ENCODE measurements around the gene FASTK.
A peak's percentile ranks its signal among the peaks of the same experiment; 100 is the strongest.

Gene FASTK

GRCh38 chr7:151087245-151088018, 6.8 kb upstream of the FASTK start:
- H3K36me3 Mint-ChIP-seq: peaks cover 5% of the 10 kb centered on the region
- H3K4me3 Mint-ChIP-seq: peak overlapping the region; percentile 89
- peaks cover 38% of the 10 kb centered on the region for H3K4me1 Mint-ChIP-seq
- CTCF ChIA-PET: interaction anchor here (0.8 to 1.3 kb wide), 2 partner anchors 19 to 102 kb away, joined by 3 read pairs; no protein-coding TSS in a partner anchor
- H3K27me3 Mint-ChIP-seq: peaks cover 66% of the 10 kb centered on the region
- DNase-seq: peak; percentile 48
- H3K27ac Mint-ChIP-seq: no peak overlapping the region
- no peaks in the 10 kb centered on the region for H3K9me3 Mint-ChIP-seq

- no peaks in the 10 kb centered on the region for H3K9me3 Mint-ChIP-seq
- peak; percentile 53 for DNase-seq
- H3K4me3 Mint-ChIP-seq: peak overlapping the region; percentile 89
- peaks cover 43% of the 10 kb centered on the region for H3K4me1 Mint-ChIP-seq
- CTCF ChIA-PET: no interaction called here
- H3K27me3 Mint-ChIP-seq: peaks cover 66% of the 10 kb centered on the region
- peak overlapping the region; percentile 83 for H3K27ac Mint-ChIP-seq
- H3K36me3 Mint-ChIP-seq: peaks cover 5% of the 10 kb centered on the region
These were observed 6.2 kb upstream of the FASTK start for GRCh38 chr7:151086802-151087244.

GRCh38 chr7:151085691-151086620, 5.3 kb upstream of the FASTK start, which contains the start of gene AGAP3:
Gene AGAP3, plus strand, starts transcription at chr7:151086475. Its CDS starts 267 bp downstream, at chr7:151086742.
- H3K4me1 Mint-ChIP-seq: peaks cover 48% of the 10 kb centered on the region
- DNase-seq: peak; percentile 76
- H3K27ac Mint-ChIP-seq: peak within 1 kb of the TSS; percentile 83

GRCh38 chr7:151085329-151085690, 4.7 kb upstream of the FASTK start:
- Mint-ChIP-seq H3K9me3 (no peaks in the 10 kb centered on the region), H3K4me3 (peak overlapping the region; percentile 82), H3K27ac (peak overlapping the region; percentile 34), H3K27me3 (peaks cover 58% of the 10 kb centered on the region), H3K4me1 (peaks cover 48% of the 10 kb centered on the region), H3K36me3 (peaks cover 6% of the 10 kb centered on the region)
- no peak for DNase-seq
- CTCF ChIA-PET: interaction anchor here (1.0 to 1.7 kb wide), 3 partner anchors 10 to 30 kb away, joined by 3 to 4 read pairs (median 4); no protein-coding TSS in a partner anchor

More at GRCh38 chr7:151085691-151086620, 5.3 kb upstream of the FASTK start, which contains the start of gene AGAP3:
- H3K9me3 Mint-ChIP-seq: no peaks in the 10 kb centered on the region
- H3K4me3 Mint-ChIP-seq: peak within 1 kb of the TSS; percentile 89
- H3K36me3 Mint-ChIP-seq: peaks cover 5% of the 10 kb centered on the region
- H3K27me3 Mint-ChIP-seq: peaks cover 60% of the 10 kb centered on the region
- CTCF ChIA-PET: interaction anchor here (1.2 to 1.7 kb wide), 2 partner anchors 25 to 31 kb away, joined by 4 read pairs; no protein-coding TSS in a partner anchor

- H3K36me3 Mint-ChIP-seq: peaks cover 10% of the 10 kb centered on the region
- H3K9me3 Mint-ChIP-seq: no peaks in the 10 kb centered on the region
- peak overlapping the region; percentile 11 for H3K27ac Mint-ChIP-seq
- H3K27me3 Mint-ChIP-seq: peaks cover 44% of the 10 kb centered on the region
- no peak for DNase-seq
- CTCF ChIA-PET: interaction anchor here (1.3 kb wide), 1 partner anchor 65 kb away, joined by 4 read pairs; no protein-coding TSS in a partner anchor
- H3K4me3 Mint-ChIP-seq: peak overlapping the region; percentile 85
- H3K4me1 Mint-ChIP-seq: peaks cover 57% of the 10 kb centered on the region
These were observed 3.2 kb upstream of the FASTK start for GRCh38 chr7:151083824-151084160.

- Mint-ChIP-seq H3K4me1 (peaks cover 59% of the 10 kb centered on the region), H3K4me3 (peak within 1 kb of the TSS; percentile 85), H3K9me3 (no peaks in the 10 kb centered on the region), H3K27ac (peak within 1 kb of the TSS; percentile 83), H3K36me3 (peaks cover 10% of the 10 kb centered on the region), H3K27me3 (peaks cover 39% of the 10 kb centered on the region)
- DNase-seq: peak; percentile 92
- CTCF ChIA-PET: interaction anchor here (0.8 to 1.3 kb wide), 3 partner anchors 15 to 65 kb away, joined by 3 to 4 read pairs (median 4); no protein-coding TSS in a partner anchor
These were observed 2.6 kb upstream of the FASTK start, which contains the start of gene TMUB1 for GRCh38 chr7:151083071-151083823. Gene TMUB1, minus strand, starts transcription at chr7:151083493. Its CDS starts 930 bp downstream, at chr7:151082563.

GRCh38 chr7:151082141-151083070, 1.8 kb upstream of the FASTK start:
- DNase-seq: no peak
- CTCF ChIA-PET: interaction anchor here (0.8 to 1.1 kb wide), 2 partner anchors 14 to 64 kb away, joined by 3 to 4 read pairs; no protein-coding TSS in a partner anchor
- Mint-ChIP-seq H3K27me3 (peaks cover 31% of the 10 kb centered on the region), H3K36me3 (peaks cover 13% of the 10 kb centered on the region), H3K27ac (peak overlapping the region; percentile 83), H3K4me3 (peak overlapping the region; percentile 85), H3K4me1 (peaks cover 60% of the 10 kb centered on the region), H3K9me3 (no peaks in the 10 kb centered on the region)

- Mint-ChIP-seq H3K27ac (no peak overlapping the region), H3K27me3 (peaks cover 23% of the 10 kb centered on the region), H3K4me3 (peak overlapping the region; percentile 91), H3K9me3 (no peaks in the 10 kb centered on the region), H3K4me1 (peaks cover 56% of the 10 kb centered on the region), H3K36me3 (peaks cover 14% of the 10 kb centered on the region)
- no peak for DNase-seq
- CTCF ChIA-PET: no interaction called here
These were observed 827 bp upstream of the FASTK start for GRCh38 chr7:151081170-151082101.

- Mint-ChIP-seq H3K4me3 (peak overlapping the region; percentile 91), H3K36me3 (peaks cover 24% of the 10 kb centered on the region), H3K27me3 (peaks cover 13% of the 10 kb centered on the region), H3K4me1 (peaks cover 46% of the 10 kb centered on the region), H3K9me3 (no peaks in the 10 kb centered on the region), H3K27ac (peak overlapping the region; percentile 87)
- peak; percentile 50 for DNase-seq
- CTCF ChIA-PET: no interaction called here
These were observed 515 bp downstream of the FASTK start for GRCh38 chr7:151080067-151080521.

- CTCF ChIA-PET: no interaction called here
These were observed 1.3 kb downstream of the FASTK start for GRCh38 chr7:151079199-151079910.

More at GRCh38 chr7:151079199-151079910, 1.3 kb downstream of the FASTK start:
- no peaks in the 10 kb centered on the region for H3K9me3 Mint-ChIP-seq
- H3K36me3 Mint-ChIP-seq: peaks cover 27% of the 10 kb centered on the region
- peaks cover 5% of the 10 kb centered on the region for H3K27me3 Mint-ChIP-seq
- DNase-seq: no peak
- peak overlapping the region; percentile 91 for H3K4me3 Mint-ChIP-seq
- H3K4me1 Mint-ChIP-seq: peaks cover 42% of the 10 kb centered on the region
- H3K27ac Mint-ChIP-seq: peak overlapping the region; percentile 87

Data from activated naive CD4-positive, alpha-beta T cell treated with anti-CD3 and anti-CD28 coated beads, Interleukin-2, amount 10 ng/mL, durations not matched to agents 7 days and 5 days (primary cell).